ENCODE data around the gene SOCS1.
"Not testable (repeated sequence)": the region's sequence is repeated elsewhere in the genome, so short reads cannot be mapped to it uniquely, and the experiment has no call there.

The SOCS1 gene

GRCh38 chr16:11225677-11226549, 30.1 kb downstream of the SOCS1 start:
- TF ChIP-seq POLR2AphosphoS5 (IDR thresholded peaks at IDR 0.05; ENCODE audit: low read depth, low read length) (no peak), TAF1 (IDR thresholded peaks at IDR 0.05; ENCODE audit: borderline replicate concordance, low read depth, low read length) (no peak), POLR2A (IDR thresholded peaks at IDR 0.05; ENCODE audit: low read depth, low read length) (no peak; the same call in none of the 2 replicates)
- DNase-seq (ENCODE audit: insufficient read length) (no peak), FAIRE-seq (peak; percentile 78)

- DNase-seq (ENCODE audit: insufficient read length) (peak; percentile 96), FAIRE-seq (peak; percentile 97)
- TF ChIP-seq POLR2AphosphoS5 (IDR thresholded peaks at IDR 0.05; ENCODE audit: low read depth, low read length) (no peak), POLR2A (IDR thresholded peaks at IDR 0.05; ENCODE audit: low read depth, low read length) (peak; percentile 43), TAF1 (IDR thresholded peaks at IDR 0.05; ENCODE audit: borderline replicate concordance, low read depth, low read length) (peak; percentile 14; the same call in 1 of the 2 replicates)
These were observed 30.9 kb downstream of the SOCS1 start for GRCh38 chr16:11224894-11225676.

DNA sequence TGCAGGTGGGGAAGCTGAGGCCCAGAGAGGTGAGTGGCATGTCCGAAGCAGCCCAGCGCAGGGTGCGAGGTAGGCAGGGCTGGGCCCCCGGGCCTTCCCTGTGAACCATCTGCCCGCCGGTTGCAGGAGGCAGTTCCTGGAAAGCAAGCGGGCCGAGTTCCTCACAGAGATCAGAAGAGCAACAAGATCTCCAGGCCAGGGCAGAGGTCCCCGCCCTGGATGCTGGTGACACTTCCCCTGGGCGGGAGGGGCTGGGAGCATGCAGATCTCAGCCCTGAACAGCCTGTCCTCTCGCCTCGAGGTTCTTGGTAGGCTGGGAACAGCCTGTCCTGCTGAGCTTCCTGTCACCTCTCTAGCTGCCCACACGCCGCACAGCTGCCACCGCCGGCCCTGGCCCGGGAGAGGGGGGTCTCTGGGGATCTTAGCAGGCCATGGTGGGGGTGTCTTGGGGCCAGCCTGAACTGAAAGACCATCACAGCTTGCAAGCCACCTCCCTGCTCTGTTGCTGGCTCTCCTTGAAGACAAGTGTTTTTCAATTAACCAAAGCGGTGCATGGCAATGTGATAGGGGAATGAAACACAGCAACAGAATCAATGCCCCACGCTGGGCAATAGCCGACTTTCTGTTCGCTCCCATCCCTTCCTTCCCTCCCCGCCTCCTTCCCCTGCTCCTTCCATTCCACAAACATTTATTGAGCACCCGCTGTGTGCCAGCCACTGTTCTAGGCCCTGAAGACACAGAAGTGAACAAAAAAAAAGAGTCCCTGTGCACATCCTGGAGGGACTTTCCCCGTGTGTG, 31.7 kb downstream of the SOCS1 start:
- TF ChIP-seq POLR2A (IDR thresholded peaks at IDR 0.05; ENCODE audit: low read depth, low read length) (peak; percentile 48; the same call in 1 of the 2 replicates), POLR2AphosphoS5 (IDR thresholded peaks at IDR 0.05; ENCODE audit: low read depth, low read length) (no peak; the same call in 1 of the 2 replicates), TAF1 (IDR thresholded peaks at IDR 0.05; ENCODE audit: borderline replicate concordance, low read depth, low read length) (no peak)
- DNase-seq (ENCODE audit: insufficient read length) (peak; percentile 75), FAIRE-seq (peak; percentile 14)

DNA sequence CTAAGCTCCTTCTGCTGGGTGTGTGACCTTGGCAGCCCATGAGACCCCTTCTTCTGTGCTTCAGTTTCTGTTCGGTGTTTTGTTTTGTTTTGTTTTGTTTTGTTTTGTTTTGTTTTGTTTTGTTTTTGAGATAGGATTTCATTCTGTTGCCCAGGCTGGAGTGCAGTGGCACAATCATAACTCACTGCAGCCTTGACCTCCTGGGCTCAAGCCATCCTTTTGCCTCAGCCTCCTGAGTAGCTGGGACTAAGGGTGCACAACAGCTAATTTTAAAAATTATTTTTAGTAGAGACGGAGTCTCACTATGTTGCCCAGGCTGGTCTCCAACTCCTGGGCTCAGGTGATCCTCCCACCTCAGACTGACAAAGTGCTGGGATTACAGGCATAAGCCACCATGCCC, 35.5 kb downstream of the SOCS1 start:
- DNase-seq (ENCODE audit: insufficient read length); FAIRE-seq: not testable (repeated sequence)

GRCh38 chr16:11219178-11219577, 36.8 kb downstream of the SOCS1 start:
- no peak for FAIRE-seq
- no peak for TF ChIP-seq POLR2AphosphoS5 (IDR thresholded peaks at IDR 0.05; ENCODE audit: low read depth, low read length)
- no peak for TF ChIP-seq POLR2A (IDR thresholded peaks at IDR 0.05; ENCODE audit: low read depth, low read length)
- TF ChIP-seq TAF1 (IDR thresholded peaks at IDR 0.05; ENCODE audit: borderline replicate concordance, low read depth, low read length): no peak

GRCh38 chr16:11218604-11218962, 37.4 kb downstream of the SOCS1 start:
- no peak for FAIRE-seq
- no peak for DNase-seq (ENCODE audit: insufficient read length)
- TF ChIP-seq POLR2A (IDR thresholded peaks at IDR 0.05; ENCODE audit: low read depth, low read length): no peak

More at GRCh38 chr16:11219178-11219577, 36.8 kb downstream of the SOCS1 start:
- no peak for DNase-seq (ENCODE audit: insufficient read length)

GRCh38 chr16:11217651-11218603, 38.1 kb downstream of the SOCS1 start:
- FAIRE-seq (no peak), DNase-seq (ENCODE audit: insufficient read length) (no peak)
- TF ChIP-seq POLR2AphosphoS5 (IDR thresholded peaks at IDR 0.05; ENCODE audit: low read depth, low read length): no peak

DNA sequence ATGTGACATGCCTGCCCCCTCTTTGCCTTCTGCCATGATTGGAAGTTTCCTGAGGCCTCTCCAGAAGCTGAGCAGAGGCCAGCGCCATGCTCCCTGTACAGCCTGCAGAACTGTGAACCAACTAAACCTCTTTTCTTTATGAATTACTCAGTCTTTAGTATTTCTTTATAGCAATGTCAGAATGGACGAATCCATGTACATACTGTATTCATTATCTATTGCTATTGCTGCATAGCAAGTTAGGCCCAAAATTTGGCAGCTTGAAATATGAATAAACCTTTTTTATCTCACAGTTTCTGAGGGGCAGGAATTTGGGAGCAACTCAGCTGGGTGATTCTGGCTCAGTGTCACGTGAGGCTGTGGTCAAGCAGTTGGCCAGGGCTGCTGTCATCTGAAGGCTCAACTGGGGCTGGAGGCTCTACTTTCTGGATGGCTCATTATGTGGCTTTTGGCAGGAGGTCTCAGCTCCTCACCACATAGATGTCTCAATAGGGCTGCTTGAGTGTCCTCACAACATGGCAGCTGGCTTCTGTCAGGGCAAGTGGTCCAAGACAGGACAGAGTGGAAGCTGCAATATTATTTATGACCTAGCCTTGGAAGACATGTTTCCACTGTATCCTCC, 40.0 kb downstream of the SOCS1 start:
- no peak for TF ChIP-seq TAF1 (IDR thresholded peaks at IDR 0.05; ENCODE audit: borderline replicate concordance, low read depth, low read length)
- no peak for TF ChIP-seq POLR2AphosphoS5 (IDR thresholded peaks at IDR 0.05; ENCODE audit: low read depth, low read length)
- TF ChIP-seq POLR2A (IDR thresholded peaks at IDR 0.05; ENCODE audit: low read depth, low read length): no peak
- DNase-seq (ENCODE audit: insufficient read length) (no peak), FAIRE-seq (no peak)

DNA sequence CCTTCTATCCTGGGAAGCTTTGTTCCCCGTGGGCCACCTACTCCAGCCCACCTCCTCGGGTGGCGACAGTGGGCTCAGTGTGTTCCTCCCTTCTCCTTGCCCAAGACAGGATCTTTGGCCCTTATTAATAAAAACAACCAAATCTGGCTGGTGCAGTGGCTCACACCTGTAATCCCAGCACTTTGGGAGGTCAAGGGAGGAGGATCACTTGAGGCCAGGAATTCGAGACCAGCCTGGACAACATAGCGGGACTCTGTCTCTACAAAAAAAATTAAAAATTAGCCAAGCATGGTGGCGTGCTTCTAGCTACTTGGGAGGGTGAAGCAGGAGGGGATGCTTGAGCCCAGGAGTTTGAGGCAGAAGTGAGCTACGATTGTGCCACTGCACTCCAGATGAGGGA, 42.2 kb downstream of the SOCS1 start:
- DNase-seq (ENCODE audit: insufficient read length) (no peak), FAIRE-seq (no peak)
- TF ChIP-seq TAF1 (IDR thresholded peaks at IDR 0.05; ENCODE audit: borderline replicate concordance, low read depth, low read length) (no peak), POLR2AphosphoS5 (IDR thresholded peaks at IDR 0.05; ENCODE audit: low read depth, low read length) (no peak)

DNA sequence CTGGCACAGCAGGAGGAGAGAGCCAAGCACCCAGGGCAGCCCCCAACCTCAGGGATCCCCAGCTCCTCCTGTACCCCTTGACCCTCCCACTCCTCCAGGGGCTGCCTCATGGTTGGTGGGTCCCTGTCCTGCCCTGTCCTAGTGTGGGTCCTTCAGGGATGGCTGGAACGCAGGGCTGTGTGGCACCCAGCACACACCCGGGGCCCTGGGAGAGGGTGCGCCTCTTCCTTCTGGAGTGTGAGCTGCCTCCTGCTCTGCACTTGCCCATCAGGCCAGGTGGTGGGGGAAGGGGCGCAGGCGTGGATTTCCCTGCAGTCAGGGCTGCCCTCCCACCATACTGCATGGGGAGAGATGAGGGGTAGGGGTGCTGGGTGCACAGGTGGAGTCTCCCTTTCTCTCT, 42.6 kb downstream of the SOCS1 start:
- no peak for FAIRE-seq

More for the DNA sequence above, 42.6 kb downstream of the SOCS1 start:
- DNase-seq (ENCODE audit: insufficient read length): no peak
- TF ChIP-seq TAF1 (IDR thresholded peaks at IDR 0.05; ENCODE audit: borderline replicate concordance, low read depth, low read length) (no peak), POLR2AphosphoS5 (IDR thresholded peaks at IDR 0.05; ENCODE audit: low read depth, low read length) (no peak), POLR2A (IDR thresholded peaks at IDR 0.05; ENCODE audit: low read depth, low read length) (no peak)

Data from GM12892 (cell line).